SK-N-SH treated with all-trans-retinoic acid at 6 μM for 48 hours (cell line): ENCODE measurements around the gene COMMD9.

ENCODE experiments used
- TOX ChIP-seq: fragments of 250-450 bp; sonication (Bioruptor Pico); IDR thresholded peaks from 2 replicates; pipeline ENCODE4 v1.8.0; 2021; ENCODE audit warnings: mild to moderate bottlenecking, moderate library complexity, borderline replicate concordance
- TF ChIP-seq, protein P1 (sequence below): fragments of 250-450 bp; sonication (Bioruptor Pico); IDR thresholded peaks from 2 replicates; pipeline ENCODE4 v1.5.1; 2021; ENCODE audit warnings: mild to moderate bottlenecking, moderate library complexity
- TF ChIP-seq, protein P2 (sequence below): fragments of 250-450 bp; sonication (Bioruptor Pico); IDR thresholded peaks from 2 replicates; pipeline ENCODE4 v1.8.0; 2020; ENCODE audit warnings: mild to moderate bottlenecking, moderate library complexity, borderline replicate concordance

DNA sequence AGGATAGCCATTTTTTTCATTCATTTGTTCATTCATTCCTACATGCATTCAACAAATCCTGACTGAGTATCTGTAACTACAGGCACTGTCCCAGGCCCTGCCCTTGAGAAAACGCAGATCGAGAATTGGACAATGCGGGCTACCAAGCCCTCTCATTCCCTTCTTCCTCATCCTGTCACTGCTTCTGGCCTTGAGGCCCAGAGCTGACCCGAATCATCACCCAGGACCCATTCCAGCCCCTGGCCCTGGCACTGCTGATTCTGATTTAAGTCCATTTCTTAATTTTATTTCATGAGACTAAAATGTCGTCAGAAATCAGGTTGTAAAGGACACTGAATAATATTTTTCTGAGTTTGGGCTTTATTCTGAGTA lies 24.3 kb downstream of the COMMD9 start:
- TF ChIP-seq, protein P1, sequence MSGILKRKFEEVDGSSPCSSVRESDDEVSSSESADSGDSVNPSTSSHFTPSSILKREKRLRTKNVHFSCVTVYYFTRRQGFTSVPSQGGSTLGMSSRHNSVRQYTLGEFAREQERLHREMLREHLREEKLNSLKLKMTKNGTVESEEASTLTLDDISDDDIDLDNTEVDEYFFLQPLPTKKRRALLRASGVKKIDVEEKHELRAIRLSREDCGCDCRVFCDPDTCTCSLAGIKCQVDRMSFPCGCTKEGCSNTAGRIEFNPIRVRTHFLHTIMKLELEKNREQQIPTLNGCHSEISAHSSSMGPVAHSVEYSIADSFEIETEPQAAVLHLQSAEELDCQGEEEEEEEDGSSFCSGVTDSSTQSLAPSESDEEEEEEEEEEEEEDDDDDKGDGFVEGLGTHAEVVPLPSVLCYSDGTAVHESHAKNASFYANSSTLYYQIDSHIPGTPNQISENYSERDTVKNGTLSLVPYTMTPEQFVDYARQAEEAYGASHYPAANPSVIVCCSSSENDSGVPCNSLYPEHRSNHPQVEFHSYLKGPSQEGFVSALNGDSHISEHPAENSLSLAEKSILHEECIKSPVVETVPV (CRISPR knock-in tag) = no peak
- no peak for TF ChIP-seq TOX (CRISPR knock-in tag)
- TF ChIP-seq, protein P2, sequence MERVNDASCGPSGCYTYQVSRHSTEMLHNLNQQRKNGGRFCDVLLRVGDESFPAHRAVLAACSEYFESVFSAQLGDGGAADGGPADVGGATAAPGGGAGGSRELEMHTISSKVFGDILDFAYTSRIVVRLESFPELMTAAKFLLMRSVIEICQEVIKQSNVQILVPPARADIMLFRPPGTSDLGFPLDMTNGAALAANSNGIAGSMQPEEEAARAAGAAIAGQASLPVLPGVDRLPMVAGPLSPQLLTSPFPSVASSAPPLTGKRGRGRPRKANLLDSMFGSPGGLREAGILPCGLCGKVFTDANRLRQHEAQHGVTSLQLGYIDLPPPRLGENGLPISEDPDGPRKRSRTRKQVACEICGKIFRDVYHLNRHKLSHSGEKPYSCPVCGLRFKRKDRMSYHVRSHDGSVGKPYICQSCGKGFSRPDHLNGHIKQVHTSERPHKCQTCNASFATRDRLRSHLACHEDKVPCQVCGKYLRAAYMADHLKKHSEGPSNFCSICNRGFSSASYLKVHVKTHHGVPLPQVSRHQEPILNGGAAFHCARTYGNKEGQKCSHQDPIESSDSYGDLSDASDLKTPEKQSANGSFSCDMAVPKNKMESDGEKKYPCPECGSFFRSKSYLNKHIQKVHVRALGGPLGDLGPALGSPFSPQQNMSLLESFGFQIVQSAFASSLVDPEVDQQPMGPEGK (CRISPR knock-in tag) = no peak
